Suprapubic skin (tissue), 4 donors: ENCODE measurements around the gene AP1S3. TPM values are rescaled to one million over a fixed set of nuclear protein-coding genes. Genes with fewer than 3 reads are reported as not detected.
"Not testable (repeated sequence)": the region's sequence is repeated elsewhere in the genome, so short reads cannot be mapped to it uniquely, and the experiment has no call there.

Source experiments
- DNase-seq, 2 donors: peaks; one replicate each; pipeline ENCODE4 v3.0.0-alpha.2; 2019; ENCODE audit warnings: low spot score in 2 of 2
- H3K27ac ChIP-seq: fragments of 200-600 bp; sonication (generic); one replicate; pipeline ENCODE4 v1.5.1; 2019
- H3K27me3 ChIP-seq: fragments of 200-600 bp; sonication (generic); one replicate; pipeline ENCODE4 v1.5.1; 2019
- H3K36me3 ChIP-seq: fragments of 200-600 bp; sonication (generic); one replicate; pipeline ENCODE4 v1.5.1; 2019
- H3K4me1 ChIP-seq: fragments of 200-600 bp; sonication (generic); one replicate; pipeline ENCODE4 v1.5.1; 2019
- H3K4me3 ChIP-seq: fragments of 200-600 bp; sonication (generic); one replicate; pipeline ENCODE4 v1.5.1; 2019; ENCODE audit warnings: mild to moderate bottlenecking
- H3K9me3 ChIP-seq: fragments of 200-600 bp; sonication (generic); one replicate; pipeline ENCODE4 v1.5.1; 2019
- CTCF ChIP-seq, 2 donors: fragments of 200-600 bp in 1 of 2; fragments of 450-650 bp in 1 of 2; sonication (generic) in 1 of 2; IDR thresholded peaks; one replicate each; pipeline ENCODE4 v1.5.1; 2016 to 2019; ENCODE audit warnings: antibody characterized with exemption in 2 of 2, mild to moderate bottlenecking in 1 of 2, moderate library complexity in 1 of 2
- EP300 ChIP-seq: sonication (generic); formaldehyde crosslinking; IDR thresholded peaks from one replicate; pipeline ENCODE4 v1.6.1; 2017; ENCODE audit warnings: antibody characterized with exemption
- POLR2A ChIP-seq, 2 donors: fragments of 450-650 bp; IDR thresholded peaks; one replicate each; pipeline ENCODE4 v1.6.1; 2017; ENCODE audit warnings: antibody characterized with exemption in 2 of 2, mild to moderate bottlenecking in 2 of 2, moderate library complexity in 2 of 2
- POLR2AphosphoS5 ChIP-seq, 3 donors: sonication (generic); formaldehyde crosslinking; IDR thresholded peaks; one replicate each; pipeline ENCODE4 v1.6.1; 2017; ENCODE audit warnings: antibody characterized with exemption in 3 of 3
- WGBS: methylation state at CpG from one replicate; pipeline ENCODE4 v1.1.5; 2018; 5-methylcytosine and 5-hydroxymethylcytosine counted together
- total RNA-seq, 4 donors: library from RNA; depleted of rRNA; stranded (reverse); fragments of >200 nt; gene quantifications; one replicate each; pipeline ENCODE4 v1.1.0, GENCODE V29; 2016

AP1S3 gene
- total RNA-seq, 4 donors from 2014 or later = 0.72 to 8.4 (median 3.1) TPM

- no peak overlapping the region for H3K27ac ChIP-seq
- WGBS = 71% methylated on average over 4 of the region's 4 CpGs
- no peak for DNase-seq
- TF ChIP-seq POLR2A (IDR thresholded peaks at IDR 0.05) (no peak), EP300 (no peak), CTCF (IDR thresholded peaks at IDR 0.05) (no peak), POLR2AphosphoS5 (IDR thresholded peaks at IDR 0.05) (no peak)
- H3K4me1 ChIP-seq = no peaks in the 10 kb centered on the region
- no peak overlapping the region for H3K4me3 ChIP-seq
- no peaks in the 10 kb centered on the region for H3K9me3 ChIP-seq
- no peaks in the 10 kb centered on the region for H3K27me3 ChIP-seq
- H3K36me3 ChIP-seq = peaks cover 82% of the 10 kb centered on the region
These were observed 43.4 kb upstream of the AP1S3 start for GRCh38 chr2:223880796-223881195.

GRCh38 chr2:223877721-223878410, 40.5 kb upstream of the AP1S3 start:
- WGBS = 82% methylated on average over 6 of the region's 6 CpGs
- TF ChIP-seq EP300 = no peak
- no peak for TF ChIP-seq CTCF (IDR thresholded peaks at IDR 0.05)
- no peak for TF ChIP-seq POLR2A (IDR thresholded peaks at IDR 0.05)
- TF ChIP-seq POLR2AphosphoS5 (IDR thresholded peaks at IDR 0.05) = no peak
- Histone ChIP-seq H3K4me1 (no peaks in the 10 kb centered on the region), H3K27ac (no peak overlapping the region), H3K4me3 (no peak overlapping the region), H3K27me3 (no peaks in the 10 kb centered on the region), H3K36me3 (peaks cover 79% of the 10 kb centered on the region), H3K9me3 (no peaks in the 10 kb centered on the region)
- DNase-seq = no peak

GRCh38 chr2:223873672-223874071, 36.3 kb upstream of the AP1S3 start:
- H3K4me3 ChIP-seq = no peak overlapping the region
- H3K9me3 ChIP-seq = no peaks in the 10 kb centered on the region
- DNase-seq = no peak
- H3K4me1 ChIP-seq = peaks cover 5% of the 10 kb centered on the region
- H3K27ac ChIP-seq = no peak overlapping the region
- H3K27me3 ChIP-seq = no peaks in the 10 kb centered on the region
- H3K36me3 ChIP-seq = peaks cover 47% of the 10 kb centered on the region
- no peak for TF ChIP-seq EP300
- no peak for TF ChIP-seq POLR2AphosphoS5 (IDR thresholded peaks at IDR 0.05)
- no peak for TF ChIP-seq POLR2A (IDR thresholded peaks at IDR 0.05)
- TF ChIP-seq CTCF (IDR thresholded peaks at IDR 0.05) = no peak
- 100% methylated on average over 3 of the region's 3 CpGs for WGBS

GRCh38 chr2:223872772-223873171, 35.4 kb upstream of the AP1S3 start:
- DNase-seq, H3K27ac ChIP-seq, H3K27me3 ChIP-seq, H3K4me3 ChIP-seq, H3K9me3 ChIP-seq, H3K4me1 ChIP-seq: not testable (repeated sequence)
- H3K36me3 ChIP-seq = peaks cover 38% of the 10 kb centered on the region
- 83% methylated on average over 2 of the region's 2 CpGs for WGBS

GRCh38 chr2:223871661-223872060, 34.3 kb upstream of the AP1S3 start:
- WGBS = 93% methylated on average over 12 of the region's 12 CpGs
- DNase-seq, H3K4me3 ChIP-seq, H3K9me3 ChIP-seq, H3K4me1 ChIP-seq, H3K27me3 ChIP-seq, H3K27ac ChIP-seq: not testable (repeated sequence)
- H3K36me3 ChIP-seq = peaks cover 28% of the 10 kb centered on the region

- peaks cover 5% of the 10 kb centered on the region for H3K4me1 ChIP-seq
- H3K27me3 ChIP-seq = no peaks in the 10 kb centered on the region
- no peaks in the 10 kb centered on the region for H3K9me3 ChIP-seq
- TF ChIP-seq POLR2A (IDR thresholded peaks at IDR 0.05) = no peak
- no peak for TF ChIP-seq EP300
- TF ChIP-seq POLR2AphosphoS5 (IDR thresholded peaks at IDR 0.05) = no peak
- no peak for TF ChIP-seq CTCF (IDR thresholded peaks at IDR 0.05)
- H3K27ac ChIP-seq = no peak overlapping the region
- H3K4me3 ChIP-seq = no peak overlapping the region
- DNase-seq = no peak
- WGBS = 85% methylated on average over 7 of the region's 7 CpGs
- H3K36me3 ChIP-seq = peaks cover 23% of the 10 kb centered on the region
These were observed 33.6 kb upstream of the AP1S3 start for GRCh38 chr2:223870840-223871611.
